ENCODE data around the gene UQCRH.
"Not testable (repeated sequence)": the region's sequence is repeated elsewhere in the genome, so short reads cannot be mapped to it uniquely, and the experiment has no call there.

DNA sequence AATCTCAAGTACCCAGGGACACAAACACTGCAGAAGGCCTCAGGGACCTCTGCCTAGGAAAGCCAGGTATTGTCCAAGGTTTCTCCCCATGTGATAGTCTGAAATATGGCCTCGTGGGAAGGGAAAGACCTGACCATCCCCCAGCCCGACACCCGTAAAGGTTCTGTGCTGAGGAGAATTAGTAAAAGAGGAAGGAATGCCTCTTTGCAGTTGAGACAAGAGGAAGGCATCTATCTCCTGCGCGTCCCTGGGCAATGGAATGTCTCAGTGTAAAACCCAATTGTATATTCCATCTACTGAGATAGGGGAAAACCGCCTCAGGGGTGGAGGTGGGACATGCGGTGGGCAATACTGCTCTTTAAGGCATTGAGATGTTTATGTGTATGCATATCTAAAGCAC is 26.3 kb downstream of the UQCRH start:
- TF ChIP-seq POLR2A (IDR thresholded peaks at IDR 0.05; ENCODE audit: control extremely low read depth in 1 of 2, low read depth in 2 of 2, low read length in 2 of 2); CTCF (IDR thresholded peaks at IDR 0.05; ENCODE audit: control extremely low read depth in 1 of 3, insufficient read depth in 1 of 3, low read depth in 1 of 3, low read length in 3 of 3); TCF12 (IDR thresholded peaks at IDR 0.05; ENCODE audit: low read depth, low read length); SIRT6 (IDR thresholded peaks at IDR 0.05; ENCODE audit: low read length); POLR2AphosphoS5 (IDR thresholded peaks at IDR 0.05; ENCODE audit: low read depth, low read length); BRCA1 (IDR thresholded peaks at IDR 0.05; ENCODE audit: low read depth, low read length); TAF1 (IDR thresholded peaks at IDR 0.05; ENCODE audit: low read depth, low read length); RAD21 (IDR thresholded peaks at IDR 0.05 in 1 of 2, conservative IDR thresholded peaks at IDR 0.05 in 1 of 2; ENCODE audit: low read depth in 2 of 2, low read length in 2 of 2): not testable (repeated sequence)
